ENCODE results near the gene EML2. TPM values are rescaled to one million over a fixed set of nuclear protein-coding genes. Genes with fewer than 3 reads are reported as not detected.
"Not testable (repeated sequence)": the region's sequence is repeated elsewhere in the genome, so short reads cannot be mapped to it uniquely, and the experiment has no call there.

Gene EML2, protein sequence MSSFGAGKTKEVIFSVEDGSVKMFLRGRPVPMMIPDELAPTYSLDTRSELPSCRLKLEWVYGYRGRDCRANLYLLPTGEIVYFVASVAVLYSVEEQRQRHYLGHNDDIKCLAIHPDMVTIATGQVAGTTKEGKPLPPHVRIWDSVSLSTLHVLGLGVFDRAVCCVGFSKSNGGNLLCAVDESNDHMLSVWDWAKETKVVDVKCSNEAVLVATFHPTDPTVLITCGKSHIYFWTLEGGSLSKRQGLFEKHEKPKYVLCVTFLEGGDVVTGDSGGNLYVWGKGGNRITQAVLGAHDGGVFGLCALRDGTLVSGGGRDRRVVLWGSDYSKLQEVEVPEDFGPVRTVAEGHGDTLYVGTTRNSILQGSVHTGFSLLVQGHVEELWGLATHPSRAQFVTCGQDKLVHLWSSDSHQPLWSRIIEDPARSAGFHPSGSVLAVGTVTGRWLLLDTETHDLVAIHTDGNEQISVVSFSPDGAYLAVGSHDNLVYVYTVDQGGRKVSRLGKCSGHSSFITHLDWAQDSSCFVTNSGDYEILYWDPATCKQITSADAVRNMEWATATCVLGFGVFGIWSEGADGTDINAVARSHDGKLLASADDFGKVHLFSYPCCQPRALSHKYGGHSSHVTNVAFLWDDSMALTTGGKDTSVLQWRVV
- 10 to 100 TPM; 17.1 to 20.6 (median 17.2) TPM for polyA plus RNA-seq (ENCODE audit: insufficient read length in 3 of 3)

DNA sequence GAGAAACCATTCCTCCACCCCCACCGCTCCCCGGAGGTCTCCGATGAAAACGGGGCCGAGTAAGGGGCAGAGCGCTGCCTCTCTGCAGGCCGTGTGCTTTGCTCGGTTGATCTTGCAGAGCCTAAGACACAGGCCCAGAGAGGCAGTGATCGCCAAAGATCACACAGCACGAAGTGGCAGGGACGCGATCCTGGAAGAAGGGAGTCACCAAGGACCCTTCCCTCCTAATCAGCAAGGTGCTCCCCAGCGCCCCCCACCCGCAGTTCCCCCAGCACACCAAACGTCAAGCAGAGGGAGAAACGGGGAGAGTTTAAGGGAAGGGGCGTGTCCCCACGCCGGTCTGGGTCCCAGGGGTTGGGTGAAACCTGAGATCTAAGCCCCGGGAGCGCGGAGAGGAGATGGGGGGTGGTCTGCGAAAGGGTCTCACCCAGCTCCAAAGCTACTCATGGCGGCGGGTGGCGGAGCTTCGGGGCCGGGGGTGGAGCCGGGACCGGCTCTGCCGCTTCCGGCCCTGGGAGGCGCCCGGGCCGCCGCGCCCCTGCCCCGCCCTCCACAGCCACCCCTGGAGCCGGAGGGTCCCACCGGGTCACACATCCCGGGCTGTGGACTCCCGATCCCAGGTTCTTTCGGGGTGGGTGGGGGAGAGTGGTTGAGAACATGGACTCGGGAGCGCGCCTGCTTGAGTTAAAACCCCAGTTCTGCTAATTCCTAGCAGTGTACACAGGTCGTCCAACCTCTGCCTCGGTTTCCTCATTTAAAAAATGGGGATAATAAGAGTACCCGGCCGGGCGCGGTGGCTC is at the start of gene EML2:
TSS of gene EML2 (minus strand) at position 468 of the 800 bp plus-strand sequence. CDS start at position 447, 21 bp downstream.
- no peak for DNase-seq (ENCODE audit: low read depth in 3 of 3, low spot score in 2 of 3)

DNA sequence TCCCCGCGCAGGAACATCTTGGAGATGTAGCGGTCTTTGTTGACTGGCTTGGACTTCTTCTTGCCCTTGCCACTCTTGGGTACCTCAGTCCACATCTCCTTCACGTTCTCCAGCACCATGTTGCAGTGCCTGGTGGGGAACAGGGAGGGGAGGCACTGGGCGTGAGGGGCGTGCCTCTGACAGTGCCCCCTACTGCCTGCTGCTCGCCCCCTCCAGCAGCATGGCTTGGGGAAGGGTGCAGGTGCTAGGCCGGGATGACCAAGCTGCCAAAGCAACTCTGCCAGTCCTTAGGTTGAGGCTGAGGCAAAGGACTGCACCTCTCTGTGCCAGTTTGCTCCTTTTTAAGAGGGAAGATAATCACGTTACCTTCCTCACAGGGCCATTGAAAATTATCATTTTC is 48.4 kb upstream of the EML2 start:
- no peak for DNase-seq (ENCODE audit: low read depth in 3 of 3, low spot score in 2 of 3)

DNA sequence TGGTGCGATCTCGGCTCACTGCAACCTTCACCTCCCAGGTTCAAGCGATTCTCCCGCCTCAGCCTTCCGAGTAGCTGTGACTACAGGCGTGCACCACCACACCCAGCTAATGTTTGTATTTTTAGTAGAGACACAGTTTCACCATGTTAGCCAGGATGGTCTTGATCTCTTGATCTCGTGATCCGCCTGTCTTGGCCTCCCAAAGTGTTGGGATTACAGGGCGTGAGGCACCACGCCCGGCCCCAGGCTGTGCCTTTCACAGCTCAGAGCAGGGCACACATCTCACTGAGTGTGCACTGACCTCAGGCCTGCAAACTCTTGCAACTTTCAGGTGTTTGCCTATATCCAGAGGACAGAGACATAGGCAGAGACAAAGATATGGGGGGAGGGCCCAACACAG is 45.8 kb upstream of the EML2 start:
- not testable (repeated sequence) for DNase-seq (ENCODE audit: low read depth in 3 of 3, low spot score in 2 of 3)

DNA sequence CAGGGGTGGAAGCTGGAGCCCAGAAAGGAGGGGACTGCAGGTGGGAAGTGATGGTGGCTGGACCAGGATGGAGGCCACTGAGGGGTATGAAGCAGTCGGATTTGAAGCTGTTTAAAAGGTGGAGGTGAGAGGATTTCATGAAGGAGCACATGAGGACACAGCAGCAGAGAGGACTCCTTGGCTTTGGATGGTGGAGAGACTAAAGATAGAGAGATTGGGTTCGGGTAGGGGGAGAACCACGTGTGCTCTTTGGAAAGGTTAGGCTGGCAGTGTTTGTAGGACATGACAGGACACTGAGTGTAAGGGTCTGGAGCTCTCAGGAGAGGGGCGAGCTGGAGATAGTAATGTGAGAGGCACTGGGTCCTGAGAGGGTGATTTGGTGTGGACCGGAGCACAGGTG is 43.7 kb upstream of the EML2 start:
- no peak for DNase-seq (ENCODE audit: low read depth in 3 of 3, low spot score in 2 of 3)

DNA sequence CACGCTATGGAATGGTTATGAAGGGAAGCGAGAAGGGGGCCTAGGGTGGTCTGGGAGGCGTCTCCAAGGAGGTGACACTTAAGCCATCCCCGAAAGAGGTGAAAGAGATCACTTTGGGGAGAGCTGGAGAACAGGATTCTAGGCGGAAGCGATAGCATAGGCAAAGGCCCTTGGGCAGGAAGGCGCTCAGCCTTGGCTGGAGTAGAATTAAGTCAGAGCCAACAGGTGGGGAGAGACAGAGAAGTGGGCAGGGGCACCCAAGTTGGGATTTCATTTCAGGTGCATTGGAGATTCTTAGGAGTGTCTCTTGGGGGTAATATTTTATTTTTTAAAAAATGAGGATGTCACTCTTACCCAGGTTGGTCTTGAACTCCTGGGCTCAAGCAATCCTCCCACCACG is 42.9 kb upstream of the EML2 start:
- DNase-seq (ENCODE audit: low read depth in 3 of 3, low spot score in 2 of 3), result no peak

DNA sequence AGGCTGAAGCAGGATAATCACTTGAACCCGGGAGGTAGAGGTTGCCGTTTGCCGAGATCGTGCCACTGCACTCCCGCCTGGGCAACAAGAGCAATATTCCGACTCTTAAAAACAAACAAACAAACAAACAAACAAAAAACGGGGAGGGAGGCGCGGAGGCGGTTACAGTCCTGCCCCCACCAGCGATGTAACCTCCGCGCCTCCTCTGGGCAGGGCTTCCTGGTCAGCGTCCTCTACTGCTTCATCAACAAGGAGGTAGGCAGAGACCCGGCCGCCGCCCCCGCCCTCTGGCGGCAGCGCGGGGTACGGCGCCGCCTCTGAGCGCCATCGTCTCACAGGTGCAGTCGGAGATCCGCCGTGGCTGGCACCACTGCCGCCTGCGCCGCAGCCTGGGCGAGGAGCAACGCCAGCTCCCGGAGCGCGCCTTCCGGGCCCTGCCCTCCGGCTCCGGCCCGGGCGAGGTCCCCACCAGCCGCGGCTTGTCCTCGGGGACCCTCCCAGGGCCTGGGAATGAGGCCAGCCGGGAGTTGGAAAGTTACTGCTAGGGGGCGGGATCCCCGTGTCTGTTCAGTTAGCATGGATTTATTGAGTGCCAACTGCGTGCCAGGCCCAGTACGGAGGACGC is 42.3 kb upstream of the EML2 start:
- DNase-seq (ENCODE audit: low read depth in 3 of 3, low spot score in 2 of 3), result no peak

DNA sequence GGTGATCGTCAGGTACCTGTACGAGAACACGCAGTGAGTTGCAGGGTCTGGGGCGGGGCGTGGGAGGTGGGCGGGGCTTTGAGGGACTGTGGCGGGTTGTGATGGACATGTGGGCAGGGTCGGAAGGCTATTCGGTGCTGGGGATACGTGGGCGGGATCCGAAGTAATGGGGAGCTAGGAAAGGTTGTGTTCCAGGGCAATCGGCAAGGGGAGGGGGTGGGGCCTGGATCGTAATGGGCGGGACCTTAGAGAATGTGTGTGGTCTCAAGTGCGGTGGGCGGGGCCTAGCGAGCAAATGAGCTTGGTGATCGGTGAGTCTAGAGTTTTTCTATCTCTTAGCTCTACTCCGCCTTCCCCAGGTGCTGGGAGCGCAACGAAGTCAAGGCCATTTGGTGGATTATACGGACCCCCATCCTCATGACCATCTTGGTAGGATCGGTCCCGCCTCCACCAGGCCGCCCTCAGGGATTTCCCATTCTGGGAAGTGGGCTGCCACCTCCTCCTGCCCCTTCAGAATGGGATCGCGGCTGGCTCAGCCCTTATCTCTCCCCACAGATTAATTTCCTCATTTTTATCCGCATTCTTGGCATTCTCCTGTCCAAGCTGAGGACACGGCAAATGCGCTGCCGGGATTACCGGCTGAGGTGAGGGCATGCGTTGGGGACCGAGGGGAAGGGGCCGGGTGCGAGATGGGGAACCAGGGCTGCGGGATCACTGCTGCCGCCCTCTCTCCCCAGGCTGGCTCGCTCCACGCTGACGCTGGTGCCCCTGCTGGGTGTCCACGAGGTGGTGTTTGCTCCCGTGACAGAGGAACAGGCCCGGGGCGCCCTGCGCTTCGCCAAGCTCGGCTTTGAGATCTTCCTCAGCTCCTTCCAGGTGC is 38.4 kb upstream of the EML2 start:
- no peak for DNase-seq (ENCODE audit: low read depth in 3 of 3, low spot score in 2 of 3)

DNA sequence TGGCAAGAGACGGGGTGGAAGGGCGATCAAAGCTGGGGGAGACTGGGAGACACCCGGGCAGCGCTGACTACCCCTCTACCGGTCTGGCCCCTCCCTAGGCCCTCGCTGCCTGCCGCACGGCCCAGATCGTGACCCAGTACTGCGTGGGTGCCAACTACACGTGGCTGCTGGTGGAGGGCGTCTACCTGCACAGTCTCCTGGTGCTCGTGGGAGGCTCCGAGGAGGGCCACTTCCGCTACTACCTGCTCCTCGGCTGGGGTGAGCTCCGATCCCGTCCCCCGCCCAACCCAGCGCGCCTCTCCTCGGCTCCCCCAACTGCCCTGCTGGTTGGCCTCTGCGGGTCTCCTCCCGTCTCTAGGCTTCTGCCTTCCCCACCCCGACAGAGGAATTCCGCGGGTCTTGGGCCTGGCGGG is 37.7 kb upstream of the EML2 start:
- no peak for DNase-seq (ENCODE audit: low read depth in 3 of 3, low spot score in 2 of 3)

DNA sequence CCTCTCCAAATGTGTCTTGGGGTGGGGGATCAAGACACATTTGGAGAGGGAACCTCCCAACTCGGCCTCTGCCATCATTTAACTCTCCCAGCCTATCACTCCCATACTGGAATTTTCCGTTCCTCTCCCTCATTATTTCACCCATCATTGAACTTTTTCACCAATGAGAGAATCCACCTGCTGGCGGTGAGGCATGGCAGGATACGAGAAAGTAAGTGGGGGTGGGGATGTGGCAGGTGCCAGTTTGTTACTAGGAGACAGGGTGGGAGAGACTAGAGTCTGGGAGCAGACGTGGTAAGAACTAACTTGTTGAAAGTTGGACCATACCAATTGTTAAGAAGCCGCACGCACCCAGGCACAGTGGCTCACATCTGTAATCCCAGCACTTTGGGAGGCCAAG is 35.7 kb upstream of the EML2 start:
- DNase-seq (ENCODE audit: low read depth in 3 of 3, low spot score in 2 of 3), result no peak

DNA sequence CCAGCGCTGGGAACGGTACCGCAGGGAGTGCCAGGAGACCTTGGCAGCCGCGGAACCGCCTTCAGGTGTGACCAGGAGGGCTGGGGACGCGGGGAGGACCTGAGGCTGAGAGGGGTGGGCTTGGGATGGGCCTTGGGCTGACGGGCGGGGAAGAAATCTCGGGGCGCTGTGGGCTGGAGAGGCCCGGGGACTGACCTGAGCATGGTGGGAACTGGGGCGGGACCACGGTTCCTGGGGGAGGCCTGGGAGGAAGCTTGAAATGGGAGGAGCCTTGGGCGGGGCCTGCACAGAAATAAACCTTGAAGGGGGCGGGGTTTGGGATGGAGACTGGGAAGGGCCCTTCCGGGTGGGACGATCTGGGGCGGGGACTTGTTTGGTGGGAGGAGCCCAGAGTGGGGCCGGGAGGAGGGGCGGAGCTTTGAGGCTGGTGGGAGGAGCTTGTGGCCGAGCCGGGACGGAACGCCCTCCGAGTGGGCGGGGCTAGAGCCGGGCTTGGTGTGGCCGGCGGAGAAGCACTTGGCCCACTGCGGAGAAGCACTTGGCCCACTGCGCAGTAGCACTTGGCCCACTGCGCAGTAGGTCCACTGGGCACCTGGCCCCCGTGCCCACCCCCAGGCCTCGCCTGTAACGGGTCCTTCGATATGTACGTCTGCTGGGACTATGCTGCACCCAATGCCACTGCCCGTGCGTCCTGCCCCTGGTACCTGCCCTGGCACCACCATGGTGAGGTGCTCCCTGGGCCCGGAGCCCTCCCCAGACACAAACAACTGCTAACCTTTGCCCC is 31.7 kb upstream of the EML2 start:
- DNase-seq (ENCODE audit: low read depth in 3 of 3, low spot score in 2 of 3), result no peak

DNA sequence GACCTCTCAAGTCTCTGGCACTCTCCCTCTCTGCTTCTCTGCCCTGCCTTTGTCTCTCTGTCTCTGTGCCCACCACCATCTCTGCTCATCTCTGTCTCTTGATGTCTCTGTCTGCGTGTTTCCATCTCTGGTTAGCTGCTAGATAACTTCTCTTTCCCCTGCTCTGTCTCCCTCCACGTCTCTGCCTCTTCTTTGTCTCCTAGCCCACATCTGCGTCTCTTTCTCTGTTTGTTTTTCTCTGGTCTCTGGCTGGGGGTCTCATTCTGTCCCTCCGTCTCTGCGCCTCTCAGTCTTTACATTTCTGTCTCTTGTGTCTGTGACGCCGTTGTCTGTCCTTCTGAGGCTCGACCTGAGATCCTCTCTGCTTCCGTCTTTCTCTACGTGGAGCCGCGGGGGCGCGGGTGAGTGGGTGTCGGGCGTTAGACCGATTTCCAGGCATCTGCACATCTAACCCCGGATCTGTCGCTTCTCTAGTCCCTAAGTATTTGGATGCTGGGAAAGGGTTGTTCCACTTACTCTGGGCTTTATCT is 29.2 kb upstream of the EML2 start:
- DNase-seq (ENCODE audit: low read depth in 3 of 3, low spot score in 2 of 3), result no peak

DNA sequence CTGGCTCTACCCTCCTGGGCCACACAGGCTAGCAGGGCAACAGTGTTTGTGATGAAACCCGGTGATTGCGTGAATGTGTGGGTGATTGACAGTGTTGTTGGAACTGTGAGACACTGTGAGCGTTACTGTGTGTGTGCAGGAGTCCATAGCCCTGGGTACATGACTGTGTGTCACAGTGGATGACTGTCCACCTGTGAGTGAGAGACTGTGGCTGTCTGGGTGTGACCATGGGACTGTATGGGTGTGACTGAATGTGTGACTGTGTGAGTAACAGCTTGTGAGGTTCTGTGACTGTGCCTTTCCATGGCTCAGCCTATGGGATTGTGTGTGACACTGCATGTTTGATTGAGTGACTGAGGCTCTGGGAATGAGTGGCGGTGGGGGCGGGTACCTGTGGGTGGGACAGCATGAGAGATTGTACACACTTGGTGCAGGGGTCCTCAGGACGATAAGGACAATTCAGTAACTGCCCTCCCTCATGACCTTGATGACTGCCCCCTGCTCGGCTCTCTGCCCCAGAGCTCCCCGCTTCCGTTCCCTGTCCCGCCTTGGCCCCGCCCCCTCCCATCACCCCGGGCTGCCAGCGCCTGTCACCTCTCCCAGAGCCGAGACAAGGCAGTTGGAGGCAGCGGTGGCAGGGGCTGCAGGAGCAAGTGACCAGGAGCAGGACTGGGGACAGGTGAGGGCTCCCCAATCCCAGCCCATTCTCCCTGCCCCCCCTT is 28.6 kb upstream of the EML2 start, which contains the start of gene GIPR:
TSS of gene GIPR (plus strand) at position 602 of the 722 bp plus-strand sequence. CDS start 1,300 bp downstream, outside the sequence.
- no peak for DNase-seq (ENCODE audit: low read depth in 3 of 3, low spot score in 2 of 3)

DNA sequence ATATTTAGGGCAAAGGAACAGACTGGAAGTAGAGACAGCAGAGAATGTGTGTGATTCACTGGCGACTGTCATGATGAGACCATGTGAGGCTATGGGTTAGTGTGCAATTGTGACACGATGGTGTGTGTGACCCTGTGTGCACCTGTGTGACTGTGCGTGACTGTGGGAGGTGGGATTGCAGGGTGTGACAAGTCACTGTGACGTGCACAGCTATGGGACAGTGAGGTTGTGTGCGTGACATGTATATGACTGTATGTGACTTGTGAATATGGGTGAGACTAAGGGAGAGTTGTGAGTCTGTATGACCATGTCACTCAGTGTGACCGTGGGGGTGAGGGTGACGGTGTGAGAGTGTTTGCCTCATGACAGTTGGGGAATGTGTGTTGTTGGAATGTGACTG is 25.4 kb upstream of the EML2 start:
- no peak for DNase-seq (ENCODE audit: low read depth in 3 of 3, low spot score in 2 of 3)

DNA sequence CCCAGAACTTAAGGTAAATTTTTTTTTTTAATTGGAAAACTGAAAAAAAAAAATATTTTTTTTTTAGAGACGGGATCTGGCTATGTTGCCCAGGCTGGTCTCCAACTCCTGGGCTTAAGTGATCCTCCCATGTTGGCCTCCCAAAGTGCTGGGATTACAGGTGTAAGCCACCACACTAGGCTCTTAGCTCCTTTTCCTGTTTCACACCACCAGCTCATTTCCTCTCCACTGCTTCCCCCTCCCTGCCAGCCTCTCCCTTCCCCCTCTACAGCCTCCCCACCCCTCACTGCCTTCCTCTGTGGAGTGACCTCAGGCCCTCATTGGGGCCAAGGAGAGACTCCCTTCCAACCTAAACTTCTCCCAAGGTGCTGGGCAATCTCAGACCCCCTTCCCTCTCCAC is 24.6 kb upstream of the EML2 start:
- no peak for DNase-seq (ENCODE audit: low read depth in 3 of 3, low spot score in 2 of 3)

DNA sequence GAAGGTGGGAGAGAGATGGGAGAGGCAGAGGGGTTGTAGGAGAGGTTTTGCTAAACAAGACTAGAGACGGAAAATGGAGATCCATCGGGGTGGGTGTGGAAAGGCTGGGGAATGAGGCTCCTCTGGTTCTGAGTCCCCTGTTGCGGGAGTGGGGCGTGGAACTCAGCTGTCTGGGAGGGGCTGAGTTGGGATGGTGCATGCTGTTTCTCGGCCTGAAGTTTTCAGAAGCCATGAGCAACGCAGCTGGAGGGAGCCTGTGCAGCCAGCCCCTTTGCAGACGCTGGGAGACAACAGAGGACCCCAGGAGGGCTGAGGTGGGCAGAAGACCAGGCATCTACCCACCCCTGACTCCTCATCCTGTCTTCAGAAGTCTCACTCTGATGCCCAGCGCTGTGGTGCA is 21.4 kb upstream of the EML2 start:
- no peak for DNase-seq (ENCODE audit: low read depth in 3 of 3, low spot score in 2 of 3)

DNA sequence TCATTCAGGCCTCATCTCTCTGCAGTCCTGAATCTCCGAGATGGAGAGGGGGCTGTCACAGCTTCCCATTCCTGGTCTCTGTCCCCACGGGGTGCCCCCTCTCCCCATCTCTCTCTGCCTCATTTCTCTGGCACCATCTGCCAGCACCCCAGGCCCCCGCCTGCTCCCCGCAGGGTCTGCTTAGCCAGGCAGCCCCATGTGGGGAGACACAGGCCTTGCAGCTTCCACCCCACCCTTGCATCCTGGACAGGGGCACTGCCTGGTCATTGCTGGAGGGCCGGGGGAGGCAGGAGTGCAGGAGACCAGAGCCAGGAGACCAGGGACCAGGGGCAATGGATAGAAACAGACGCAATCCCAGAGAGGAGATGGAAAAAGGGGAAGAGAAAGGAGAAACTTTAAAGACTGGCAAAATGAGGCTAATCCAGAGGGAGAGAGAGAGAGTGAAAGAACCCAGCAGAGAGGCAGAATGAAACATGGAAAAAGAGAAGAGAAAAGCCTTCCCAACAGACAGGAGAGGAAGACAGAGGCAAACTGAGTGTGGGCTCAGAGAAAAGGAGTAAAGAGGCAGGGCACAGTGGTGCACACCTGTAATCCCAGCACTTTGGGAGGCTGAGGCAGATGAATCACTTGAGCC is 20.0 kb upstream of the EML2 start:
- DNase-seq (ENCODE audit: low read depth in 3 of 3, low spot score in 2 of 3), result no peak

DNA sequence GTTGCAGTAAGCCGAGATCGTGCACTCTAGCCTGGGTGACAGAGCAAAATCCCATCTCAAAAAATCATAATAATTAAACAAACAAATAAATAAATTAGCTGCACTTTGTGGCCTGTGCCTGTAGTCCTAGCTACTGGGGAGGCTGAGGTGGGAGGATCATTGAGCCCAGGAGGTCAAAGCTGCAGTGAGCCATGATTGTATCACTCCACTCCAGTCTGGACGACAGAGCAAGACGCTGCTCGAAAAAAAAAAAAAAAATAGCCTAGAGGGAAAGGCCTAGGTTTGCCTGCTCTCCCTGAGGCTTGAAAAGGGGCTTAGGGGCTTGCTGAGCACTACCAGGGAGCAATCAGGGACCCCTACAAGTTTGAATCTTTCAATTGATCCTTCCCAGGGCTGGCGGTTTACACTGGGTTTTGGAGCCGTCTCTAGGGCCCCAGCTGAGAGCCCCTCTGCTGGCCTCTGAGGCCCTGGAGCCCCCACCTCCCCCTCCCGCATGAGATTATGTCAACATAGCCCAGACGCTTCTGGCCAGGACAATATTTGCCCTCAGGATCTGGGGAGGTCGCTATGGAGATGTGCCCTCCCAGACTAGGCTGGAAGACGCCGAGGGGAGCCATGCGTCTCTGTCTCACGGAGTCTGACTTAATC is 18.4 kb upstream of the EML2 start:
- DNase-seq (ENCODE audit: low read depth in 3 of 3, low spot score in 2 of 3), result no peak
